ENCODE data around the gene TDRKH. TPM values are rescaled to one million over a fixed set of nuclear protein-coding genes. Genes with fewer than 3 reads are reported as not detected.

TDRKH gene
- total RNA-seq, 1 donor from 2014 or later, result 40.1 TPM

GRCh38 chr1:151729157-151729965 is 60.9 kb downstream of the TDRKH start:
- H3K27ac Mint-ChIP-seq (ENCODE audit: unreplicated experiment), result no peak overlapping the region

GRCh38 chr1:151728151-151729054 is 61.9 kb downstream of the TDRKH start:
- no peak overlapping the region for H3K27ac Mint-ChIP-seq (ENCODE audit: unreplicated experiment)
- peak overlapping the region; percentile 5 for H3K4me3 Mint-ChIP-seq (ENCODE audit: unreplicated experiment)
- peaks cover 15% of the 10 kb centered on the region for H3K27me3 Mint-ChIP-seq (ENCODE audit: unreplicated experiment)

More at GRCh38 chr1:151729157-151729965, 60.9 kb downstream of the TDRKH start:
- H3K9me3 Mint-ChIP-seq (ENCODE audit: unreplicated experiment), result no peaks in the 10 kb centered on the region
- H3K4me1 Mint-ChIP-seq (ENCODE audit: low read depth, unreplicated experiment), result peaks cover 14% of the 10 kb centered on the region
- no peak for DNase-seq
- H3K36me3 Mint-ChIP-seq (ENCODE audit: unreplicated experiment), result peaks cover 4% of the 10 kb centered on the region
- H3K4me3 Mint-ChIP-seq (ENCODE audit: unreplicated experiment), result no peak overlapping the region
- H3K27me3 Mint-ChIP-seq (ENCODE audit: unreplicated experiment), result peaks cover 10% of the 10 kb centered on the region
- TF ChIP-seq CTCF (IDR thresholded peaks at IDR 0.05; ENCODE audit: partially characterized antibody, unreplicated experiment), result no peak

GRCh38 chr1:151723726-151724370 is 66.5 kb downstream of the TDRKH start:
- peaks cover 24% of the 10 kb centered on the region for H3K27me3 Mint-ChIP-seq (ENCODE audit: unreplicated experiment)
- no peak overlapping the region for H3K27ac Mint-ChIP-seq (ENCODE audit: unreplicated experiment)
- H3K36me3 Mint-ChIP-seq (ENCODE audit: unreplicated experiment), result no peaks in the 10 kb centered on the region
- H3K9me3 Mint-ChIP-seq (ENCODE audit: unreplicated experiment), result no peaks in the 10 kb centered on the region
- no peak overlapping the region for H3K4me3 Mint-ChIP-seq (ENCODE audit: unreplicated experiment)
- DNase-seq, result no peak
- no peak for TF ChIP-seq CTCF (IDR thresholded peaks at IDR 0.05; ENCODE audit: partially characterized antibody, unreplicated experiment)
- H3K4me1 Mint-ChIP-seq (ENCODE audit: low read depth, unreplicated experiment), result peaks cover 25% of the 10 kb centered on the region

More at GRCh38 chr1:151728151-151729054, 61.9 kb downstream of the TDRKH start:
- no peak for DNase-seq
- Mint-ChIP-seq H3K9me3 (ENCODE audit: unreplicated experiment) (no peaks in the 10 kb centered on the region), H3K4me1 (ENCODE audit: low read depth, unreplicated experiment) (peaks cover 14% of the 10 kb centered on the region), H3K36me3 (ENCODE audit: unreplicated experiment) (peaks cover 4% of the 10 kb centered on the region)
- TF ChIP-seq CTCF (IDR thresholded peaks at IDR 0.05; ENCODE audit: partially characterized antibody, unreplicated experiment), result no peak

Other genes starting within 250 kb of the TDRKH start
- gene SNX27, start 178.4 kb downstream of the TDRKH start, total RNA-seq (ENCODE audit: unreplicated experiment), result 39.3 TPM
- gene CELF3, start 73.7 kb downstream of the TDRKH start, total RNA-seq (ENCODE audit: unreplicated experiment), result 274 TPM
- 3.8 TPM for gene RIIAD1, start 69.0 kb downstream of the TDRKH start, total RNA-seq (ENCODE audit: unreplicated experiment)
- gene MRPL9, start 27.0 kb downstream of the TDRKH start, total RNA-seq (ENCODE audit: unreplicated experiment), result 75.0 TPM
- not detected for gene LINGO4, start 14.9 kb upstream of the TDRKH start, total RNA-seq (ENCODE audit: unreplicated experiment)
- not detected for gene RORC, start 41.3 kb upstream of the TDRKH start, total RNA-seq (ENCODE audit: unreplicated experiment)
- gene C2CD4D, start 49.3 kb upstream of the TDRKH start, total RNA-seq (ENCODE audit: unreplicated experiment), result not detected
- gene THEM5, start 63.2 kb upstream of the TDRKH start, total RNA-seq (ENCODE audit: unreplicated experiment), result not detected
- 15.5 TPM for gene THEM4, start 119.0 kb upstream of the TDRKH start, total RNA-seq (ENCODE audit: unreplicated experiment)
- 245 TPM for gene S100A10, start 203.4 kb upstream of the TDRKH start, total RNA-seq (ENCODE audit: unreplicated experiment)
- 45.1 TPM for gene S100A11, start 246.5 kb upstream of the TDRKH start, total RNA-seq (ENCODE audit: unreplicated experiment)

All from glutamatergic neuron (in vitro differentiated cells).